Muscle of arm (tissue), 12 donors: ENCODE measurements around the gene UROD. TPM values are rescaled to one million over a fixed set of nuclear protein-coding genes. Genes with fewer than 3 reads are reported as not detected.

Experiments used
- DNase-seq: peaks from one replicate; pipeline ENCODE4 v3.0.0-alpha.2; 2013
- polyA plus RNA-seq, 12 donors: library from polyadenylated mRNA; unstranded; fragments of 120-200 nt; gene quantifications; one replicate each; pipeline ENCODE4 v1.2.1, GENCODE V29; 2013; ENCODE audit not compliant: insufficient read length in 12 of 12

UROD gene
- polyA plus RNA-seq, 12 donors, result 61.9 to 145 (median 74.9) TPM; not detected in 1

GRCh38 chr1:45003741-45004140 is 8.3 kb upstream of the UROD start:
- DNase-seq, result no peak

- no peak for DNase-seq
Observed at GRCh38 chr1:45004281-45004920, 7.7 kb upstream of the UROD start.

- no peak for DNase-seq
Observed at GRCh38 chr1:45005761-45006160, 6.3 kb upstream of the UROD start.

- DNase-seq, result no peak
Observed at GRCh38 chr1:45007311-45007710, 4.7 kb upstream of the UROD start.

- no peak for DNase-seq
Observed at GRCh38 chr1:45008076-45008475, 4.0 kb upstream of the UROD start.

GRCh38 chr1:45008516-45008915 is 3.5 kb upstream of the UROD start:
- DNase-seq, result no peak

GRCh38 chr1:45009296-45009865 is 2.7 kb upstream of the UROD start:
- no peak for DNase-seq

GRCh38 chr1:45009956-45010854 is 1.8 kb upstream of the UROD start:
- DNase-seq, result no peak

- DNase-seq, result peak; percentile 85
Observed at GRCh38 chr1:45010855-45011811, 921 bp upstream of the UROD start, which contains the start of gene HECTD3. Gene HECTD3, minus strand, starts transcription at chr1:45011324. Its CDS starts 67 bp downstream, at chr1:45011257.

GRCh38 chr1:45012639-45013278 is 705 bp downstream of the UROD start:
- DNase-seq, result peak; percentile 66

- no peak for DNase-seq
Observed at GRCh38 chr1:45013551-45014209, 1.6 kb downstream of the UROD start.

- peak; percentile 84 for DNase-seq
Observed at GRCh38 chr1:45014321-45015028, 2.4 kb downstream of the UROD start.

GRCh38 chr1:45015683-45016082 is 3.6 kb downstream of the UROD start:
- no peak for DNase-seq

- no peak for DNase-seq
Observed at GRCh38 chr1:45016090-45016697, 4.1 kb downstream of the UROD start.

GRCh38 chr1:45016767-45017166 is 4.7 kb downstream of the UROD start:
- DNase-seq, result no peak

- DNase-seq, result no peak
Observed at GRCh38 chr1:45018599-45019230, 6.7 kb downstream of the UROD start.

- DNase-seq, result no peak
Observed at GRCh38 chr1:45023663-45024062, 11.6 kb downstream of the UROD start.

GRCh38 chr1:45026446-45026845 is 14.4 kb downstream of the UROD start:
- no peak for DNase-seq

- no peak for DNase-seq
Observed at GRCh38 chr1:45032837-45033236, 20.8 kb downstream of the UROD start.
